Measurements from ENCODE around the gene ADAMTS9.

Gene ADAMTS9

GRCh38 chr3:64685800-64686445 lies 1.9 kb downstream of the ADAMTS9 start:
- no peaks in the 10 kb centered on the region for H3K79me2 ChIP-seq (ENCODE audit: low read length)
- H3K36me3 ChIP-seq (replicated peaks; ENCODE audit: low read depth, low read length), result no peaks in the 10 kb centered on the region
- no peaks in the 10 kb centered on the region for H3K9me3 ChIP-seq (ENCODE audit: insufficient read depth, low read length)
- H4K20me1 ChIP-seq (ENCODE audit: insufficient read depth, low read length), result no peaks in the 10 kb centered on the region
- H3K27me3 ChIP-seq (ENCODE audit: low read depth, low read length), result peaks cover 4% of the 10 kb centered on the region; the same call in 1 of the 2 replicates
- H3K4me1 ChIP-seq (ENCODE audit: low read length), result peaks cover 7% of the 10 kb centered on the region; the same call in 1 of the 2 replicates
- no peak overlapping the region for H2AFZ ChIP-seq (ENCODE audit: low read depth, low read length)
- no peak for TF ChIP-seq EZH2phosphoT487 (IDR thresholded peaks at IDR 0.05; ENCODE audit: low read depth)
- TF ChIP-seq CTCF (IDR thresholded peaks at IDR 0.05; ENCODE audit: low read depth, low read length), result no peak
- H3K4me3 ChIP-seq (ENCODE audit: low read length), result no peak overlapping the region
- no peak overlapping the region for H3K27ac ChIP-seq (ENCODE audit: low read length)
- H3K4me2 ChIP-seq (ENCODE audit: low read length), result no peak overlapping the region
- H3K9ac ChIP-seq (ENCODE audit: low read length), result no peak overlapping the region

GRCh38 chr3:64685331-64685799 lies 2.4 kb downstream of the ADAMTS9 start:
- no peak overlapping the region for H3K4me2 ChIP-seq (ENCODE audit: low read length)
- H3K4me1 ChIP-seq (ENCODE audit: low read length), result peaks cover 7% of the 10 kb centered on the region; the same call in 1 of the 2 replicates
- TF ChIP-seq CTCF (IDR thresholded peaks at IDR 0.05; ENCODE audit: low read depth, low read length) (no peak), EZH2phosphoT487 (IDR thresholded peaks at IDR 0.05; ENCODE audit: low read depth) (no peak)
- no peak overlapping the region for H3K9ac ChIP-seq (ENCODE audit: low read length)
- H3K36me3 ChIP-seq (replicated peaks; ENCODE audit: low read depth, low read length), result no peaks in the 10 kb centered on the region
- no peak overlapping the region for H3K4me3 ChIP-seq (ENCODE audit: low read length)
- H4K20me1 ChIP-seq (ENCODE audit: insufficient read depth, low read length), result no peaks in the 10 kb centered on the region
- H2AFZ ChIP-seq (ENCODE audit: low read depth, low read length), result no peak overlapping the region
- no peaks in the 10 kb centered on the region for H3K79me2 ChIP-seq (ENCODE audit: low read length)
- H3K27ac ChIP-seq (ENCODE audit: low read length), result no peak overlapping the region
- peaks cover 3% of the 10 kb centered on the region; the same call in 1 of the 2 replicates for H3K27me3 ChIP-seq (ENCODE audit: low read depth, low read length)
- no peaks in the 10 kb centered on the region for H3K9me3 ChIP-seq (ENCODE audit: insufficient read depth, low read length)

DNA sequence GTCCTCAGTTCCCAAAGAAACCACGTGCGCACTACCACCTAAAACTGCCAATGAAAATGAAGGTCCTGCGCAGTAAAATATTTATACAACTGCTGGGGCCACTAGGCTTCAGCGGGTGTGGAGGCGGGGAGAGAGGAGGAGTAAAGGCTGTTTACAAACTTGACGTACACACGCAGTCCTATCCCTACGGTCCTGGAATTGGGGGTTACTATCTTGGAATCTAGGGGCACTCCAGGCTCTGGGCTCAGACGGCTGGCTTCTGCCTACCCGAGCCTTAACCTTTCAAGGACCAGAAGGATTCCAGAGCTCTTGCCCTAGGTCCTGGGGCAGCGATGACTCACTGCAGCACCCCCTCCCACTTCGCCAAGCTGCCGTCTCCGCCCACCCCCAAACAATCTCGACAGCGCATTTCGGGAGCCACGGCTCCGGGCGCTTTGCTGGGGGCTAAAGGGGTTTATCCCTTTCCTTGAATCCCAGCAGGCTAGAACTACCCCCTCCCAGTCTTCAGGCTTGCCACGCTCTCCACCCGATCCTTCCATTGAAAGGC lies 3.0 kb downstream of the ADAMTS9 start:
- Histone ChIP-seq H3K9me3 (ENCODE audit: insufficient read depth, low read length) (no peaks in the 10 kb centered on the region), H3K36me3 (replicated peaks; ENCODE audit: low read depth, low read length) (no peaks in the 10 kb centered on the region), H3K27ac (ENCODE audit: low read length) (no peak overlapping the region), H3K4me2 (ENCODE audit: low read length) (no peak overlapping the region), H3K27me3 (ENCODE audit: low read depth, low read length) (no peaks in the 10 kb centered on the region; the same call in 1 of the 2 replicates), H3K79me2 (ENCODE audit: low read length) (no peaks in the 10 kb centered on the region), H2AFZ (ENCODE audit: low read depth, low read length) (no peak overlapping the region), H3K4me1 (ENCODE audit: low read length) (peaks cover 7% of the 10 kb centered on the region; the same call in 1 of the 2 replicates), H3K9ac (ENCODE audit: low read length) (no peak overlapping the region), H3K4me3 (ENCODE audit: low read length) (no peak overlapping the region), H4K20me1 (ENCODE audit: insufficient read depth, low read length) (no peaks in the 10 kb centered on the region)
- TF ChIP-seq EZH2phosphoT487 (IDR thresholded peaks at IDR 0.05; ENCODE audit: low read depth), result no peak
- no peak for TF ChIP-seq CTCF (IDR thresholded peaks at IDR 0.05; ENCODE audit: low read depth, low read length)

GRCh38 chr3:64681827-64682226 lies 6.0 kb downstream of the ADAMTS9 start:
- Histone ChIP-seq H3K36me3 (replicated peaks; ENCODE audit: low read depth, low read length) (no peaks in the 10 kb centered on the region), H3K9ac (ENCODE audit: low read length) (no peak overlapping the region), H3K79me2 (ENCODE audit: low read length) (no peaks in the 10 kb centered on the region), H3K9me3 (ENCODE audit: insufficient read depth, low read length) (no peaks in the 10 kb centered on the region), H3K4me2 (ENCODE audit: low read length) (no peak overlapping the region), H3K4me1 (ENCODE audit: low read length) (peaks cover 7% of the 10 kb centered on the region; the same call in 1 of the 2 replicates), H3K4me3 (ENCODE audit: low read length) (no peak overlapping the region), H3K27ac (ENCODE audit: low read length) (no peak overlapping the region), H3K27me3 (ENCODE audit: low read depth, low read length) (no peaks in the 10 kb centered on the region), H2AFZ (ENCODE audit: low read depth, low read length) (no peak overlapping the region), H4K20me1 (ENCODE audit: insufficient read depth, low read length) (no peaks in the 10 kb centered on the region)
- no peak for TF ChIP-seq CTCF (IDR thresholded peaks at IDR 0.05; ENCODE audit: low read depth, low read length)
- no peak for TF ChIP-seq EZH2phosphoT487 (IDR thresholded peaks at IDR 0.05; ENCODE audit: low read depth)

Data from OCI-LY3 (cell line).